Measurements from ENCODE around the gene PET100.

The PET100 gene

DNA sequence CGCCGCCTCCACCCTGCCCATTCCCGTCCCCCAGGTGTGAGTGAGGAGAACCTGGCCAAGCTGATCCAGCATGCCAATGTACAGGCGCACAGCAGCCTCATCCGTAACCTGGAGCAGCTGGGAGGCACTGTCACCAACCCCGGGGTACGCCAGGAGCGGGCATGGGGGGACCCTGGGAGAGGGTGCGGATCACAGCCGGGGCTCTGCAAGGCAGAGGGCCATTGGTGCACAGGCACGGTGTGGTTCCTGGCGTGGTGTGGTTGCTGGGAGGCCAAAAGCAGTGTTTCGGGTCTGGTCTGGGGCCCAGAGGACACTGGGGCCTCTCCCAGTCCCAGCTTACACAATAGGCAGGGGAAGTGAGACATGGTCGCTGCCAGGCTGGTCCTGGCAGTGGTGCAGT is 15.6 kb downstream of the PET100 start:
- TF ChIP-seq TAF1 (IDR thresholded peaks at IDR 0.05; ENCODE audit: low read depth) = no peak
- TF ChIP-seq RAD21 (IDR thresholded peaks at IDR 0.05; ENCODE audit: low read depth) = no peak

DNA sequence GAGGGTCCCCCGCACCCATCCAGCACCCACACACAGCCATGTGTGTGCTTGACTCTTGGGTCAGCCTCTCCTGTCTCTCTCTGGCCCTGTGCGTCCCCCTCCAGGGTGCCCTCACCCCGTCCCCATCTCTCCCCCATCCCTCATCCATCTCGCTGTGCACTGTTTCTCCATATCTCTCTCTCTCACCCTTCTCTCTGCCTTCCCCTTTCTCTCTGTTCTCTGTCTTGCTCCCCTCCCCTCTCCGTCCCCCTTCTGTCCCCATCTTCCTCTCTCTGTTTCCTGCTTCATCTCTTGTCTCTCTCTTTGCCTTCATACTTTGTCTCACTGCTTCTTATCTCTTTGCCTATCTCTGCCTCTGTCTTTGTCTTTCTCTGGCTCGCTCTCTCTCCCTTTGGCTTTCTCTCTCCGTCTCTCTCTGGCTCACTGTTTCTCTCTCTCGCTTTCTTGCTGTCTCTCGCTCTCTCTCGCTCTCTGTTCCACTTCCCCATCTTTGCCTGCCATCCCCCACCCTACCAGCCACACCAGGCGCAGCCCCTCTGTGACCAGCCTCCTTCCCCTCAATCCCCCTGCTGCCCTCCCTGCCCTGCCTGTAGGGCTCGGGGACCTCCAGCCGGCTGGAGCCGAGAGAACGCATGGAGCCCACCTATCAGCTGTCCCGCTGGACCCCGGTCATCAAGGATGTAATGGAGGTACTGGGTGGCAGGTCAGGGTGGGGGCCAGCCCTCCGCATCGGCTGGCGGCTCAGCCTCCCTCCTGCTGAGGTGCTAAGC is 16.2 kb downstream of the PET100 start:
- TF ChIP-seq NFIC (IDR thresholded peaks at IDR 0.05) = no peak
- no peak for TF ChIP-seq CEBPB (IDR thresholded peaks at IDR 0.05)
- TF ChIP-seq, protein P1, sequence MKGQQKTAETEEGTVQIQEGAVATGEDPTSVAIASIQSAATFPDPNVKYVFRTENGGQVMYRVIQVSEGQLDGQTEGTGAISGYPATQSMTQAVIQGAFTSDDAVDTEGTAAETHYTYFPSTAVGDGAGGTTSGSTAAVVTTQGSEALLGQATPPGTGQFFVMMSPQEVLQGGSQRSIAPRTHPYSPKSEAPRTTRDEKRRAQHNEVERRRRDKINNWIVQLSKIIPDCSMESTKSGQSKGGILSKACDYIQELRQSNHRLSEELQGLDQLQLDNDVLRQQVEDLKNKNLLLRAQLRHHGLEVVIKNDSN (IDR thresholded peaks at IDR 0.05) = no peak
- no peak for TF ChIP-seq ZBTB7A (IDR thresholded peaks at IDR 0.05; ENCODE audit: low read depth)
- TF ChIP-seq CREB1 (IDR thresholded peaks at IDR 0.05; ENCODE audit: low read depth) = no peak

DNA sequence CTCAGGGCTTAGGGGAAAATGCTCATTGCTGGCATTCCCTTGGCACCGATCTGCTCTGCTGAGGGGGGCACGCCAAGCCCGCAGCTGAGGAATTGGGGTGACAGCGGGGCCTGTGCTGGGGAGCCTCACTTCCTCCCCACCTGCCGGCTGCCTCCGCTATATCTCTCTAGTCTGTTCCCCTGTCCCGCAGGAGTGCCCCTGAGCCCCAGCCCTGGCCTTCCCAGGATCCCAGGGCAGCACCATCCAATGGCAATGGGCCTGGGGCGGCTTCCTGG is 16.8 kb downstream of the PET100 start:
- TF ChIP-seq, protein P2, sequence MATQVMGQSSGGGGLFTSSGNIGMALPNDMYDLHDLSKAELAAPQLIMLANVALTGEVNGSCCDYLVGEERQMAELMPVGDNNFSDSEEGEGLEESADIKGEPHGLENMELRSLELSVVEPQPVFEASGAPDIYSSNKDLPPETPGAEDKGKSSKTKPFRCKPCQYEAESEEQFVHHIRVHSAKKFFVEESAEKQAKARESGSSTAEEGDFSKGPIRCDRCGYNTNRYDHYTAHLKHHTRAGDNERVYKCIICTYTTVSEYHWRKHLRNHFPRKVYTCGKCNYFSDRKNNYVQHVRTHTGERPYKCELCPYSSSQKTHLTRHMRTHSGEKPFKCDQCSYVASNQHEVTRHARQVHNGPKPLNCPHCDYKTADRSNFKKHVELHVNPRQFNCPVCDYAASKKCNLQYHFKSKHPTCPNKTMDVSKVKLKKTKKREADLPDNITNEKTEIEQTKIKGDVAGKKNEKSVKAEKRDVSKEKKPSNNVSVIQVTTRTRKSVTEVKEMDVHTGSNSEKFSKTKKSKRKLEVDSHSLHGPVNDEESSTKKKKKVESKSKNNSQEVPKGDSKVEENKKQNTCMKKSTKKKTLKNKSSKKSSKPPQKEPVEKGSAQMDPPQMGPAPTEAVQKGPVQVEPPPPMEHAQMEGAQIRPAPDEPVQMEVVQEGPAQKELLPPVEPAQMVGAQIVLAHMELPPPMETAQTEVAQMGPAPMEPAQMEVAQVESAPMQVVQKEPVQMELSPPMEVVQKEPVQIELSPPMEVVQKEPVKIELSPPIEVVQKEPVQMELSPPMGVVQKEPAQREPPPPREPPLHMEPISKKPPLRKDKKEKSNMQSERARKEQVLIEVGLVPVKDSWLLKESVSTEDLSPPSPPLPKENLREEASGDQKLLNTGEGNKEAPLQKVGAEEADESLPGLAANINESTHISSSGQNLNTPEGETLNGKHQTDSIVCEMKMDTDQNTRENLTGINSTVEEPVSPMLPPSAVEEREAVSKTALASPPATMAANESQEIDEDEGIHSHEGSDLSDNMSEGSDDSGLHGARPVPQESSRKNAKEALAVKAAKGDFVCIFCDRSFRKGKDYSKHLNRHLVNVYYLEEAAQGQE (IDR thresholded peaks at IDR 0.05; ENCODE audit: low read depth) = no peak
- TF ChIP-seq CREB1 (IDR thresholded peaks at IDR 0.05; ENCODE audit: low read depth) = no peak
- no peak for TF ChIP-seq RAD21 (IDR thresholded peaks at IDR 0.05; ENCODE audit: low read depth)
- no peak for TF ChIP-seq CEBPB (IDR thresholded peaks at IDR 0.05)
- no peak for TF ChIP-seq NFIC (IDR thresholded peaks at IDR 0.05)
- TF ChIP-seq, protein P1 (IDR thresholded peaks at IDR 0.05) = no peak
- TF ChIP-seq TEAD4 (IDR thresholded peaks at IDR 0.05) = no peak
- TF ChIP-seq EGR1 (IDR thresholded peaks at IDR 0.05) = no peak
- TF ChIP-seq ZBTB7A (IDR thresholded peaks at IDR 0.05; ENCODE audit: low read depth) = no peak
- TF ChIP-seq EP300 (IDR thresholded peaks at IDR 0.05; ENCODE audit: borderline replicate concordance) = no peak
- no peak for TF ChIP-seq TAF1 (IDR thresholded peaks at IDR 0.05; ENCODE audit: low read depth)
- no peak for TF ChIP-seq FOXM1 (IDR thresholded peaks at IDR 0.05; ENCODE audit: borderline replicate concordance, low read depth)
- TF ChIP-seq, protein P3, sequence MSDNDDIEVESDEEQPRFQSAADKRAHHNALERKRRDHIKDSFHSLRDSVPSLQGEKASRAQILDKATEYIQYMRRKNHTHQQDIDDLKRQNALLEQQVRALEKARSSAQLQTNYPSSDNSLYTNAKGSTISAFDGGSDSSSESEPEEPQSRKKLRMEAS (IDR thresholded peaks at IDR 0.05) = no peak
- TF ChIP-seq TCF12 (IDR thresholded peaks at IDR 0.05; ENCODE audit: low read depth) = no peak
- no peak for TF ChIP-seq YY1 (IDR thresholded peaks at IDR 0.05; ENCODE audit: low read depth)

DNA sequence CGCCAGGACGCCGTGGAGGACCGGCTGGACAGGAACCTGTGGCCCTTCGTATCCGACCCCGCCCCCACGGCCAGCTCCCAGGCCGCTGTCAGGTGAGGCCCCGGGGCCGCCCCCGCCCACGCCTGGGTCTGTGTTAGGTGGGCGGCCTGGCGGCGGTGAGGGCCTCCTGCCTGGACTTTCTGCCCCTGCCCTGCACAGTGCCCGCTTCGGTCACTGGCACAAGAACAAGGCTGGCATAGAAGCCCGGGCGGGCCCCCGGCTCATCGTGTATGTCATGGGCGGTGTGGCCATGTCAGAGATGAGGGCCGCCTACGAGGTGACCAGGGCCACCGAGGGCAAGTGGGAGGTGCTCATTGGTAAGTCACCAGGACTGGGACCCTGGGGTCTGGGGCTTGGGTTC is 17.6 kb downstream of the PET100 start:
- TF ChIP-seq CREB1 (IDR thresholded peaks at IDR 0.05; ENCODE audit: low read depth) (no peak), CEBPB (IDR thresholded peaks at IDR 0.05) (no peak), EGR1 (IDR thresholded peaks at IDR 0.05) (no peak)

DNA sequence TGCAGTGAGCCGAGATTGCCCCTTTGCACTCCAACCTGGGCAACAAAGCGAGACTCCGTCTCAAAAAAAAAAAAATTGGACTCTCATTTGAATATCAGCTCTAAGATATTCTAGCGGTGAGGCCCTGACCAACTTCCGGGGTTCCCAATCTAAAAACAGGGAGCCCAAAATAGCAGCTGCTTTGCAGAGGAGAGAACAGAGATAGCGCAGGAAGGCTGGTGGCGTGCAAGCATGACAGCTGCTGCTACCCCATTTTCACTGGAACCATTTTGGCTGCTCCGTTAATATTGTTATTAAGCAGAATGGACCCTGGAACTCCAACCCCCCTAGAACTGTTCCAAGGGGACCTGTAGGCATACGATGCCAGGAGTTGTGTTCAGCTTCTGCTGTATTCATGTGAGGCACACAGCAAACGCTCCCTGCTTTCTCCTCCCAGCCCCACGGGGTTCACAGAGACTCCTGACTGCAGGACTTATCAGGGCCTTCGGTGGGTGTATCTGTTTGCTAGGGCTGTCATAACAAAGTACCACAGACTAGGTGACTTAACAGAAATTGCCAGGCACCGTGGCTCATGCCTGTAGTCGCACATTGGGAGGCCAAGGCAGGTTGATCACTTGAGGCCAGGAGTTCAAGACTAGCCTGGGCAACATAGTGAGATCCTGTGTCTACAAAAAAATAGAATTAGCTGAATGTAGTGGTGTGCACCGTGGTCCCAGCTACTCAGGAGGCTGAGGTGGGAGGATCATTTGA is 18.8 kb downstream of the PET100 start:
- TF ChIP-seq, protein P1 (IDR thresholded peaks at IDR 0.05) = no peak
- TF ChIP-seq RAD21 (IDR thresholded peaks at IDR 0.05; ENCODE audit: low read depth) (no peak), YY1 (IDR thresholded peaks at IDR 0.05; ENCODE audit: low read depth) (no peak), TCF12 (IDR thresholded peaks at IDR 0.05; ENCODE audit: low read depth) (no peak), ZBTB7A (IDR thresholded peaks at IDR 0.05; ENCODE audit: low read depth) (no peak), CEBPB (IDR thresholded peaks at IDR 0.05) (no peak), NFIC (IDR thresholded peaks at IDR 0.05) (no peak), CREB1 (IDR thresholded peaks at IDR 0.05; ENCODE audit: low read depth) (no peak), TAF1 (IDR thresholded peaks at IDR 0.05; ENCODE audit: low read depth) (no peak), TEAD4 (IDR thresholded peaks at IDR 0.05) (no peak), EGR1 (IDR thresholded peaks at IDR 0.05) (no peak), EP300 (IDR thresholded peaks at IDR 0.05; ENCODE audit: borderline replicate concordance) (no peak), FOXM1 (IDR thresholded peaks at IDR 0.05; ENCODE audit: borderline replicate concordance, low read depth) (no peak)
- TF ChIP-seq, protein P3 (IDR thresholded peaks at IDR 0.05) = no peak
- TF ChIP-seq, protein P2 (IDR thresholded peaks at IDR 0.05; ENCODE audit: low read depth) = no peak
